ENCODE measurements around the gene ATG4B. TPM values are rescaled to one million over a fixed set of nuclear protein-coding genes. Genes with fewer than 3 reads are reported as not detected.

Gene ATG4B
- total and polyA plus RNA-seq, 4 donors, result 53.8 to 124 (median 74.1) TPM

DNA sequence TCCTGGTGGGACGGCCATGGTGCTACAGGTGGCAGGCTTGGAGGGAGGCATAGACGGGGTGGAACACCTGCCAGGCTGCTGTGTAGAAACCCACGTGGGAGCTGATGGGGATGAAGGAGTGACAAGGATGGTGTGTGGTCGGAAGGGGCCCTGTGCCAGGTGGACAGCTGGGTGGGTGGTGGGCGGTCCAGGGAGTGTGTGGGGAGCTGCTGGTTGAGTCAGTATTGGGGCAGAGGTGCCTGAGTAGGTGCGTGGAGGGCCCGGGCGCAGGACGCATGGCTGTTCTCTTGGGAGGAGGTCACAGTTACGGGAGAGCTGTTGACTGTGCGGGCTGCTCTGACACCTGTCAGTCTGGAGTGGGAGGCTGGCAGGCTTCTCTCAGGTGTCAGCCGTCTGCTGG, 84.4 kb downstream of the ATG4B start:
- Histone ChIP-seq H3K9me3 (ENCODE audit: control insufficient read depth, insufficient read depth, low read length) (peaks cover 9% of the 10 kb centered on the region), H3K27me3 (ENCODE audit: control insufficient read depth, insufficient read depth, low read length) (no peaks in the 10 kb centered on the region), H3K4me1 (ENCODE audit: control insufficient read depth, insufficient read depth, low read length) (no peaks in the 10 kb centered on the region), H3K27ac (ENCODE audit: low read depth, low read length) (no peak overlapping the region), H3K4me3 (ENCODE audit: low read depth, low read length) (no peak overlapping the region), H3K36me3 (ENCODE audit: control insufficient read depth, insufficient read depth, low read length) (peaks cover 94% of the 10 kb centered on the region)
- no peak for DNase-seq (ENCODE audit: low read depth in 4 of 6, low spot score in 6 of 6)
- WGBS (ENCODE audit: insufficient coverage), result 89% methylated on average over 11 of the region's 12 CpGs

DNA sequence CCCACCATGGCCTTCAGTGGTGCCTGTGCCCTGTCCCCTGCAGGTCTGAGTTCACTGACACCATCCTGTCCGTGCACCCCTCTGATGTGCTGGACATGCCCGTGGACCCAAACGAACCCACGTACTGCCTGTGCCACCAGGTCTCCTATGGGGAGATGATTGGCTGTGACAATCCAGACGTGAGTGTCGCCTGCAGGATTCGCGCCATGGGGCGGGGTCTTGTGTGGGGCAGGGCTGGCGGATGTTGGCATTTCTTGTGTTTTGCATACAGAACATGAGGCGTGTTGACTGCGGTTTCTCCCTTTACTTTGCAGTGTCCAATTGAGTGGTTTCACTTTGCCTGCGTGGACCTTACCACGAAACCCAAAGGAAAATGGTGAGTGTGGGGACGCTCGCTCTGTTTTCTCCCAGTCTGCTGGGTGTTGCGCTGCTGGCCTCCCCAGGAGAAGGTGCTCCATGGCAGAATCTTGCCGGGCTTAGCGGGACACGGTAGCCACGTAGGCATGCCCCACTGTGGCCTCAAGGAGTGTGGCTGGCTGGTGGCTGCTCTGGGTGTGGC, 85.5 kb downstream of the ATG4B start:
- Histone ChIP-seq H3K4me3 (ENCODE audit: low read depth, low read length) (no peak overlapping the region), H3K27ac (ENCODE audit: low read depth, low read length) (no peak overlapping the region), H3K4me1 (ENCODE audit: control insufficient read depth, insufficient read depth, low read length) (no peaks in the 10 kb centered on the region), H3K27me3 (ENCODE audit: control insufficient read depth, insufficient read depth, low read length) (no peaks in the 10 kb centered on the region), H3K36me3 (ENCODE audit: control insufficient read depth, insufficient read depth, low read length) (peaks cover 94% of the 10 kb centered on the region), H3K9me3 (ENCODE audit: control insufficient read depth, insufficient read depth, low read length) (peaks cover 9% of the 10 kb centered on the region)
- 98% methylated on average over 20 of the region's 21 CpGs for WGBS (ENCODE audit: insufficient coverage)
- no peak for DNase-seq (ENCODE audit: low read depth in 4 of 6, low spot score in 6 of 6)

Other genes with a start within 250 kb of the ATG4B start
- 100 to 1,000 TPM; 134 to 165 TPM for gene STK25, start 129.1 kb upstream of the ATG4B start, total RNA-seq
- gene STK25, start 129.1 kb upstream of the ATG4B start, polyA plus RNA-seq (ENCODE audit: insufficient read length in 2 of 2), result 100 to 1,000 TPM; 216 to 255 TPM
- 10 to 100 TPM; 15.5 to 26.4 TPM for gene BOK, start 78.9 kb upstream of the ATG4B start, total RNA-seq
- 10 to 100 TPM; 48.2 to 52.7 TPM for gene BOK, start 78.9 kb upstream of the ATG4B start, polyA plus RNA-seq (ENCODE audit: insufficient read length in 2 of 2)
- 10 to 100 TPM; 18.5 to 45.8 TPM for gene THAP4, start 535 bp upstream of the ATG4B start, total RNA-seq
- 10 to 100 TPM; 45.1 to 48.4 TPM for gene THAP4, start 535 bp upstream of the ATG4B start, polyA plus RNA-seq (ENCODE audit: insufficient read length in 2 of 2)
- gene DTYMK, start 49.1 kb downstream of the ATG4B start, total RNA-seq, result 10 to 100 TPM; 13.1 to 34.2 TPM
- 10 to 100 TPM; 43.8 to 51.6 TPM for gene DTYMK, start 49.1 kb downstream of the ATG4B start, polyA plus RNA-seq (ENCODE audit: insufficient read length in 2 of 2)
- gene ING5, start 64.3 kb downstream of the ATG4B start, total RNA-seq, result 10 to 100 TPM; 29.9 to 37.4 TPM
- gene ING5, start 64.3 kb downstream of the ATG4B start, polyA plus RNA-seq (ENCODE audit: insufficient read length in 2 of 2), result 10 to 100 TPM; 34.3 to 51.2 TPM
- 10 to 100 TPM; 12.4 to 12.7 TPM for gene D2HGDH, start 96.9 kb downstream of the ATG4B start, total RNA-seq
- 10 to 100 TPM; 25.9 to 42.8 TPM for gene D2HGDH, start 96.9 kb downstream of the ATG4B start, polyA plus RNA-seq (ENCODE audit: insufficient read length in 2 of 2)
- gene GAL3ST2, start 139.1 kb downstream of the ATG4B start, total RNA-seq, result under 1 TPM; 0.33 to 0.50 TPM
- under 1 TPM; 0.77 to 0.79 TPM for gene GAL3ST2, start 139.1 kb downstream of the ATG4B start, polyA plus RNA-seq (ENCODE audit: insufficient read length in 2 of 2)
- 1 to 10 TPM; 1.2 to 1.3 TPM for gene NEU4, start 171.5 kb downstream of the ATG4B start, total RNA-seq
- gene NEU4, start 171.5 kb downstream of the ATG4B start, polyA plus RNA-seq (ENCODE audit: insufficient read length in 2 of 2), result 1 to 10 TPM; 8.2 to 8.3 TPM
- gene PDCD1, start 221.2 kb downstream of the ATG4B start, total RNA-seq, result under 1 TPM; 0.06 to 0.20 TPM
- gene PDCD1, start 221.2 kb downstream of the ATG4B start, polyA plus RNA-seq (ENCODE audit: insufficient read length in 2 of 2), result not detected
- 1 to 10 TPM; 1.9 to 5.3 TPM for gene RTP5, start 232.0 kb downstream of the ATG4B start, total RNA-seq
- gene RTP5, start 232.0 kb downstream of the ATG4B start, polyA plus RNA-seq (ENCODE audit: insufficient read length in 2 of 2), result 10 to 100 TPM; 27.9 to 30.2 TPM

All from spinal cord (tissue), 10 donors.